ENCODE measurements around the gene RTBDN.

- TF ChIP-seq POLR2A (IDR thresholded peaks at IDR 0.05) (no peak), CTCF (IDR thresholded peaks at IDR 0.05) (no peak)
Observed at GRCh38 chr19:12799742-12800465, 34.5 kb downstream of the RTBDN start.

Data from esophagus squamous epithelium (tissue), 4 donors.